OCI-LY7 (cell line): ENCODE results near the gene GFI1. TPM values are rescaled to one million over a fixed set of nuclear protein-coding genes. Genes with fewer than 3 reads are reported as not detected.
A peak's percentile ranks its signal among the peaks of the same experiment; 100 is the strongest.

Source experiments
- BruUV-seq: library from RNA; stranded (reverse); fragments of 400-500 nt; replicated peaks from 2 replicates; lab custom pipeline; 2021; lab: Mats Ljungman, UMichigan
- CTCF ChIA-PET: fragments of 300-600 bp; sonication (Branson Sonifier 250); formaldehyde crosslinking; loops from one replicate; lab custom pipeline; 2022; ENCODE audit warnings: antibody characterized with exemption; ENCODE audit not compliant: unreplicated experiment; lab: Charles Lee
- POLR2A ChIA-PET: fragments of 300-600 bp; sonication (Branson Sonifier 250); formaldehyde crosslinking; loops from one replicate; lab custom pipeline; 2022; ENCODE audit warnings: antibody characterized with exemption; lab: Charles Lee
- DNase-seq: peaks from one replicate; pipeline ENCODE4 v3.0.0-alpha.2; 2015; ENCODE audit warnings: low spot score
- H2AFZ ChIP-seq: fragments of 200-600 bp; sonication (generic), shearing (Covaris generic); 2 replicates; pipeline ENCODE4 v1.6.1; 2014; ENCODE audit warnings: mild to moderate bottlenecking, antibody characterized with exemption, low read length, moderate library complexity
- H3K27ac ChIP-seq: fragments of 200-600 bp; sonication (generic); 2 replicates; pipeline ENCODE4 v1.5.1; 2014; ENCODE audit warnings: mixed run types, low read depth, mild to moderate bottlenecking, moderate library complexity, low read length, inconsistent platforms; ENCODE audit not compliant: poor library complexity, severe bottlenecking
- H3K36me3 ChIP-seq: fragments of 200-600 bp; sonication (generic); 2 replicates; pipeline ENCODE4 v1.6.1; 2014; ENCODE audit warnings: mild to moderate bottlenecking, antibody characterized with exemption, low read length, moderate library complexity, mixed read lengths; ENCODE audit not compliant: insufficient read depth
- H3K4me1 ChIP-seq: fragments of 200-600 bp; sonication (generic); 2 replicates; pipeline ENCODE4 v1.5.1; 2014; ENCODE audit warnings: mild to moderate bottlenecking, low read length; ENCODE audit not compliant: insufficient read depth, poor library complexity, severe bottlenecking
- H3K4me2 ChIP-seq: fragments of 200-600 bp; sonication (generic); 2 replicates; pipeline ENCODE4 v1.6.1; 2014; ENCODE audit warnings: mild to moderate bottlenecking, low read length
- H3K4me3 ChIP-seq: fragments of 200-600 bp; sonication (generic); 2 replicates; pipeline ENCODE4 v1.5.1; 2014; ENCODE audit warnings: mild to moderate bottlenecking, low read depth, low read length; ENCODE audit not compliant: poor library complexity, severe bottlenecking
- H3K79me2 ChIP-seq: fragments of 200-600 bp; sonication (generic); 2 replicates; pipeline ENCODE4 v1.6.1; 2016; ENCODE audit warnings: low read depth, mild to moderate bottlenecking, low read length, moderate library complexity, mixed read lengths; ENCODE audit not compliant: insufficient read depth
- H3K9me2 ChIP-seq: fragments of 200-600 bp; sonication (generic); 2 replicates; pipeline ENCODE4 v1.6.1; 2016; ENCODE audit warnings: mild to moderate bottlenecking, low read length, mixed read lengths; ENCODE audit not compliant: insufficient read depth
- H3K9me3 ChIP-seq: fragments of 200-600 bp; sonication (generic); 2 replicates; pipeline ENCODE4 v1.6.1; 2014; ENCODE audit warnings: mild to moderate bottlenecking, mixed run types, low read length, mixed read lengths
- H4K20me1 ChIP-seq: fragments of 200-600 bp; sonication (generic); 2 replicates; pipeline ENCODE4 v1.6.1; 2014; ENCODE audit warnings: mild to moderate bottlenecking, antibody characterized with exemption, low read length, moderate library complexity, mixed read lengths; ENCODE audit not compliant: insufficient read depth
- CTCF ChIP-seq: fragments of 200-600 bp; sonication (generic); conservative IDR thresholded peaks from 2 replicates; pipeline ENCODE4 v1.5.1; 2014; ENCODE audit warnings: mild to moderate bottlenecking, antibody characterized with exemption, low read length, moderate library complexity, mixed read lengths
- EZH2phosphoT487 ChIP-seq: fragments of 200-600 bp; sonication (generic); IDR thresholded peaks from 2 replicates; pipeline ENCODE4 v1.6.1; 2018; ENCODE audit warnings: low read depth, borderline replicate concordance, mild to moderate bottlenecking, mixed run types, antibody characterized with exemption, low read length, moderate library complexity, mixed read lengths
- intact Hi-C: fragments of 100-400 bp; cut with micrococcal nuclease; formaldehyde crosslinking; loops from one replicate; pipeline ENCODE4 v1.10.0; 2022; ENCODE audit not compliant: unreplicated experiment
- total RNA-seq, 2 experiments: library from RNA; depleted of rRNA in 1 of 2; stranded (reverse); fragments of >200 nt in 1 of 2; shearing (Covaris generic) in 1 of 2; gene quantifications; 2 replicates each; pipeline ENCODE4 v1.2.3, GENCODE V29; 2014 to 2022

Gene GFI1
- total RNA-seq, 2 experiments from 2014 or later, result 0.30 to 0.50 TPM

- Histone ChIP-seq H3K4me1 (no peaks in the 10 kb centered on the region), H3K4me2 (peak overlapping the region; percentile 7; the same call in 1 of the 2 replicates), H3K9me2 (no peaks in the 10 kb centered on the region), H3K4me3 (no peak overlapping the region), H2AFZ (peak overlapping the region; percentile 3; the same call in 1 of the 2 replicates), H3K9me3 (no peaks in the 10 kb centered on the region), H3K27ac (no peak overlapping the region), H3K36me3 (no peaks in the 10 kb centered on the region), H4K20me1 (no peaks in the 10 kb centered on the region), H3K79me2 (no peaks in the 10 kb centered on the region)
- peak; percentile 42 for DNase-seq
- intact Hi-C loops, result no loop called here
- POLR2A ChIA-PET, result interaction anchor here (0.7 kb wide), 1 partner anchor 42 kb away, joined by 3 read pairs; no protein-coding TSS in a partner anchor
- CTCF ChIA-PET, result no interaction called here
- no TSS peak for BruUV-seq
- TF ChIP-seq EZH2phosphoT487, result no peak
- peak; percentile 48; the same call in 1 of the 2 replicates for TF ChIP-seq CTCF
Measured at GRCh38 chr1:92461364-92462097, 25.2 kb downstream of the GFI1 start.

DNA sequence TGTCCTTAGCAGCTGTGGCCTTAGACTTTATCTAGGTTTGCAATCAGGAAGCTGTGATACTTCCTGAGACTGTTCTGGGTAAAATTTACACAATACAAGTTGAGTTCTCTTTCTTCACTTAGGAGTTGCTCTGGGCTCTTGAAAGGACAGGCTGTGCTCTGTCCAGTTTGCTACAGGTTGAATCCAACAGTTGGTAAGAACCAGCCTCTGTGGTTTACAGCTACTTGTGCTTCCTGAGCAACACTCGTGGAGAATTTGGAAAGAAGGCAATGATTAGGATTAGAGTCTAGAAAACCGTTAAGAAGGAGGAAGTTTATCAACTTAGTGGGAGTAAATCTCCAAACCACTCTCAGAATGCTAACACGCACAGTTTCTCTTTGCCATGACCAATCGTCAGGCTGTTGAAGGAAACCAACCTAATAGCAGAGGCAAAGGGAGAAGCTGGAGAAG lies 26.8 kb downstream of the GFI1 start:
- no TSS peak for BruUV-seq
- POLR2A ChIA-PET, result interaction anchor here (0.6 kb wide), 1 partner anchor 132 kb away, joined by 5 read pairs; no protein-coding TSS in a partner anchor
- no peaks in the 10 kb centered on the region for H4K20me1 ChIP-seq

More for the DNA sequence above, 26.8 kb downstream of the GFI1 start:
- Histone ChIP-seq H2AFZ (no peak overlapping the region), H3K27ac (no peak overlapping the region), H3K79me2 (no peaks in the 10 kb centered on the region), H3K36me3 (no peaks in the 10 kb centered on the region), H3K4me3 (no peak overlapping the region), H3K4me1 (no peaks in the 10 kb centered on the region), H3K4me2 (no peak overlapping the region), H3K9me3 (no peaks in the 10 kb centered on the region), H3K9me2 (no peaks in the 10 kb centered on the region)
- TF ChIP-seq CTCF (no peak), EZH2phosphoT487 (no peak)
- CTCF ChIA-PET, result no interaction called here
- DNase-seq, result no peak
- intact Hi-C loops, result no loop called here
